Activated CD8-positive, alpha-beta T cell treated with anti-CD3 and anti-CD28 coated beads, Interleukin-2, amount 10 ng/mL, durations not matched to agents 7 days and 5 days (primary cell): ENCODE measurements around the gene LMF1. TPM values are rescaled to one million over a fixed set of nuclear protein-coding genes. Genes with fewer than 3 reads are reported as not detected.
A peak's percentile ranks its signal among the peaks of the same experiment; 100 is the strongest.

Experiments used
- ATAC-seq: fragments of 150-1000 bp; cut with Tn5 transposase; one replicate; pipeline ENCODE4 v1.10.0; 2021; ENCODE audit warnings: moderate library complexity
- CTCF ChIA-PET: fragments of 350-600 bp; sonication (Branson Sonifier 250); formaldehyde crosslinking; loops from one replicate; lab custom pipeline; 2021; ENCODE audit warnings: antibody characterized with exemption; lab: Charles Lee
- POLR2A ChIA-PET: fragments of 350-600 bp; sonication (Branson Sonifier 250); formaldehyde crosslinking; loops from one replicate; lab custom pipeline; 2021; ENCODE audit warnings: antibody characterized with exemption; lab: Charles Lee
- DNase-seq: peaks from one replicate; pipeline ENCODE4 v3.0.0-alpha.2; 2020
- H3K27ac Mint-ChIP-seq: one replicate; pipeline ENCODE4 v1.8.0; 2021; ENCODE audit warnings: mild to moderate bottlenecking, mixed read lengths
- H3K27me3 Mint-ChIP-seq: one replicate; pipeline ENCODE4 v1.8.0; 2021; ENCODE audit warnings: low read depth, mixed read lengths
- H3K36me3 Mint-ChIP-seq: one replicate; pipeline ENCODE4 v1.8.0; 2021; ENCODE audit warnings: low read depth, mixed read lengths
- H3K4me1 Mint-ChIP-seq: one replicate; pipeline ENCODE4 v1.8.0; 2021; ENCODE audit warnings: low read depth, mixed read lengths
- H3K4me3 Mint-ChIP-seq: one replicate; pipeline ENCODE4 v1.8.0; 2021; ENCODE audit warnings: mild to moderate bottlenecking, mixed read lengths
- H3K9me3 Mint-ChIP-seq: one replicate; pipeline ENCODE4 v1.8.0; 2022; ENCODE audit warnings: mixed read lengths; ENCODE audit not compliant: insufficient read depth
- total RNA-seq, 2 experiments: library from RNA; stranded (reverse); gene quantifications; one replicate each; pipeline ENCODE4 v1.2.3, GENCODE V29; 2021

The LMF1 gene
- total RNA-seq, 2 experiments from 2014 or later = 14.3 to 17.4 TPM

GRCh38 chr16:819336-820043 lies 151.3 kb downstream of the LMF1 start:
- Mint-ChIP-seq H3K4me1 (peaks cover 11% of the 10 kb centered on the region), H3K27ac (peak overlapping the region; percentile 90), H3K27me3 (peaks cover 9% of the 10 kb centered on the region), H3K36me3 (no peaks in the 10 kb centered on the region), H3K9me3 (no peaks in the 10 kb centered on the region), H3K4me3 (peak overlapping the region; percentile 50)
- DNase-seq (peak; percentile 72), ATAC-seq (peak; percentile 88)
- ChIA-PET POLR2A (no interaction called here), CTCF (interaction anchor here (1.2 to 1.3 kb wide), 2 partner anchors 107 to 238 kb away, joined by 3 to 4 read pairs; no protein-coding TSS in a partner anchor)

- ATAC-seq (no peak), DNase-seq (no peak)
- ChIA-PET POLR2A (no interaction called here), CTCF (no interaction called here)
- peaks cover 9% of the 10 kb centered on the region for H3K27me3 Mint-ChIP-seq
- H3K4me3 Mint-ChIP-seq = no peak overlapping the region
- H3K36me3 Mint-ChIP-seq = no peaks in the 10 kb centered on the region
- no peaks in the 10 kb centered on the region for H3K9me3 Mint-ChIP-seq
- H3K27ac Mint-ChIP-seq = no peak overlapping the region
- peaks cover 11% of the 10 kb centered on the region for H3K4me1 Mint-ChIP-seq
Measured at GRCh38 chr16:818592-818991, 152.2 kb downstream of the LMF1 start.

- peaks cover 11% of the 10 kb centered on the region for H3K4me1 Mint-ChIP-seq
- no peaks in the 10 kb centered on the region for H3K36me3 Mint-ChIP-seq
- no peak overlapping the region for H3K27ac Mint-ChIP-seq
- ChIA-PET CTCF (no interaction called here), POLR2A (no interaction called here)
- H3K27me3 Mint-ChIP-seq = peaks cover 9% of the 10 kb centered on the region
- H3K9me3 Mint-ChIP-seq = no peaks in the 10 kb centered on the region
- no peak for ATAC-seq
- no peak for DNase-seq
- no peak overlapping the region for H3K4me3 Mint-ChIP-seq
Measured at GRCh38 chr16:818132-818531, 152.7 kb downstream of the LMF1 start.

GRCh38 chr16:817001-817906 lies 153.5 kb downstream of the LMF1 start:
- H3K27me3 Mint-ChIP-seq = peaks cover 14% of the 10 kb centered on the region
- H3K36me3 Mint-ChIP-seq = no peaks in the 10 kb centered on the region
- H3K4me1 Mint-ChIP-seq = peaks cover 11% of the 10 kb centered on the region
- DNase-seq = no peak
- H3K4me3 Mint-ChIP-seq = no peak overlapping the region
- CTCF ChIA-PET = no interaction called here
- H3K27ac Mint-ChIP-seq = no peak overlapping the region
- ATAC-seq = no peak
- POLR2A ChIA-PET = no interaction called here
- no peaks in the 10 kb centered on the region for H3K9me3 Mint-ChIP-seq

GRCh38 chr16:815861-816260 lies 154.9 kb downstream of the LMF1 start:
- CTCF ChIA-PET = no interaction called here

GRCh38 chr16:814974-815373 lies 155.8 kb downstream of the LMF1 start:
- Mint-ChIP-seq H3K36me3 (no peaks in the 10 kb centered on the region), H3K27me3 (peaks cover 16% of the 10 kb centered on the region), H3K4me3 (no peak overlapping the region), H3K27ac (no peak overlapping the region), H3K4me1 (peaks cover 9% of the 10 kb centered on the region), H3K9me3 (no peaks in the 10 kb centered on the region)
- ATAC-seq (no peak), DNase-seq (no peak)
- ChIA-PET POLR2A (no interaction called here), CTCF (interaction anchor here (0.8 to 2.6 kb wide), 2 partner anchors 8 to 242 kb away, joined by 3 to 12 read pairs; no protein-coding TSS in a partner anchor)

More at GRCh38 chr16:815861-816260, 154.9 kb downstream of the LMF1 start:
- H3K4me3 Mint-ChIP-seq = no peak overlapping the region
- POLR2A ChIA-PET = no interaction called here
- no peaks in the 10 kb centered on the region for H3K9me3 Mint-ChIP-seq
- no peaks in the 10 kb centered on the region for H3K36me3 Mint-ChIP-seq
- no peak for DNase-seq
- no peak for ATAC-seq
- peaks cover 11% of the 10 kb centered on the region for H3K4me1 Mint-ChIP-seq
- no peak overlapping the region for H3K27ac Mint-ChIP-seq
- H3K27me3 Mint-ChIP-seq = peaks cover 18% of the 10 kb centered on the region

- Mint-ChIP-seq H3K27ac (no peak overlapping the region), H3K4me1 (peaks cover 3% of the 10 kb centered on the region), H3K9me3 (no peaks in the 10 kb centered on the region), H3K4me3 (no peak overlapping the region), H3K27me3 (peaks cover 14% of the 10 kb centered on the region), H3K36me3 (no peaks in the 10 kb centered on the region)
- no peak for ATAC-seq
- CTCF ChIA-PET = interaction anchor here (0.8 to 2.6 kb wide), 2 partner anchors 9 to 243 kb away, joined by 3 to 12 read pairs; no protein-coding TSS in a partner anchor
- no peak for DNase-seq
- POLR2A ChIA-PET = no interaction called here
Measured at GRCh38 chr16:813916-814412, 156.8 kb downstream of the LMF1 start.

- Mint-ChIP-seq H3K4me1 (peaks cover 3% of the 10 kb centered on the region), H3K4me3 (no peak overlapping the region), H3K27ac (no peak overlapping the region), H3K9me3 (no peaks in the 10 kb centered on the region), H3K36me3 (no peaks in the 10 kb centered on the region), H3K27me3 (peaks cover 14% of the 10 kb centered on the region)
- CTCF ChIA-PET = interaction anchor here (2.6 kb wide), 1 partner anchor 243 kb away, joined by 12 read pairs; no protein-coding TSS in a partner anchor
- DNase-seq (peak; percentile 60), ATAC-seq (peak; percentile 77)
- POLR2A ChIA-PET = no interaction called here
Measured at GRCh38 chr16:813204-813915, 157.4 kb downstream of the LMF1 start.

GRCh38 chr16:808085-808386 lies 162.7 kb downstream of the LMF1 start:
- ATAC-seq (no peak), DNase-seq (no peak)
- Mint-ChIP-seq H3K27ac (peak overlapping the region; percentile 98), H3K36me3 (peaks cover 5% of the 10 kb centered on the region), H3K4me3 (peak overlapping the region; percentile 98), H3K4me1 (peaks cover 15% of the 10 kb centered on the region), H3K9me3 (no peaks in the 10 kb centered on the region), H3K27me3 (peaks cover 11% of the 10 kb centered on the region)
- POLR2A ChIA-PET = no interaction called here
- CTCF ChIA-PET = no interaction called here

- Mint-ChIP-seq H3K4me3 (peak overlapping the region; percentile 98), H3K36me3 (peaks cover 5% of the 10 kb centered on the region), H3K9me3 (no peaks in the 10 kb centered on the region), H3K27ac (peak overlapping the region; percentile 98), H3K4me1 (peaks cover 15% of the 10 kb centered on the region), H3K27me3 (peaks cover 6% of the 10 kb centered on the region)
- ATAC-seq (peak; percentile 93), DNase-seq (peak; percentile 92)
- ChIA-PET CTCF (no interaction called here), POLR2A (interaction anchor here (0.7 to 0.8 kb wide), 2 partner anchors 18 to 127 kb away, joined by 3 to 4 read pairs; no protein-coding TSS in a partner anchor)
Measured at GRCh38 chr16:807347-808084, 163.3 kb downstream of the LMF1 start.

GRCh38 chr16:805474-805873 lies 165.3 kb downstream of the LMF1 start:
- H3K9me3 Mint-ChIP-seq = no peaks in the 10 kb centered on the region
- CTCF ChIA-PET = interaction anchor here (1.6 kb wide), 1 partner anchor 93 kb away, joined by 3 read pairs; no protein-coding TSS in a partner anchor
- ATAC-seq = no peak
- DNase-seq = no peak
- no peak overlapping the region for H3K27ac Mint-ChIP-seq
- POLR2A ChIA-PET = interaction anchor here (1.0 kb wide), 1 partner anchor 11 kb away, joined by 3 read pairs; no protein-coding TSS in a partner anchor
- H3K4me3 Mint-ChIP-seq = no peak overlapping the region
- H3K27me3 Mint-ChIP-seq = no peaks in the 10 kb centered on the region
- H3K36me3 Mint-ChIP-seq = peaks cover 5% of the 10 kb centered on the region
- H3K4me1 Mint-ChIP-seq = peaks cover 15% of the 10 kb centered on the region
